DND-41 (cell line): Measurements from ENCODE around the gene ARHGEF33.

Experiments
- CTCF ChIP-seq: IDR thresholded peaks from 2 replicates; pipeline ENCODE4 v1.5.1; 2012; ENCODE audit warnings: borderline replicate concordance, low read length, moderate library complexity, mild to moderate bottlenecking; ENCODE audit not compliant: poor library complexity, severe bottlenecking; ENCODE audit errors: extremely low read depth
- EZH2 ChIP-seq: IDR thresholded peaks from 3 replicates; pipeline ENCODE4 v1.6.1; 2012; ENCODE audit warnings: borderline replicate concordance, low read depth, mild to moderate bottlenecking, moderate library complexity, low read length, inconsistent platforms; ENCODE audit not compliant: severe bottlenecking

GRCh38 chr2:38875576-38876367 lies 13.9 kb upstream of the ARHGEF33 start, which contains the start of the genes DHX57 and MORN2:
- TF ChIP-seq CTCF (no peak), EZH2 (no peak)
